Aorta (tissue), 5 donors: Measurements from ENCODE around the gene FDXR. TPM values are rescaled to one million over a fixed set of nuclear protein-coding genes. Genes with fewer than 3 reads are reported as not detected.

Source experiments
- ATAC-seq: fragments of 200-7000 bp; cut with Tn5 transposase; one replicate; pipeline ENCODE4 v1.9.1; 2022; ENCODE audit warnings: moderate library complexity; ENCODE audit not compliant: low FRiP score
- DNase-seq, 2 donors: peaks; one replicate each; pipeline ENCODE4 v3.0.0-alpha.2; 2020
- H3K27ac ChIP-seq, 2 donors: one replicate each; pipeline ENCODE4 v1.5.1; 2013; ENCODE audit warnings: low read length in 2 of 2, mild to moderate bottlenecking in 2 of 2, moderate library complexity in 2 of 2, control low read depth in 1 of 2, inconsistent platforms in 1 of 2, low read depth in 1 of 2
- H3K27me3 ChIP-seq, 2 donors: one replicate each; pipeline ENCODE4 v1.6.1; 2013; ENCODE audit warnings: control low read depth in 1 of 2, low read length in 1 of 2, mild to moderate bottlenecking in 1 of 2, moderate library complexity in 1 of 2; ENCODE audit not compliant: insufficient read depth in 2 of 2, control insufficient read depth in 1 of 2
- H3K36me3 ChIP-seq, 2 donors: one replicate each; pipeline ENCODE4 v1.6.1; 2013; ENCODE audit warnings: control low read depth in 1 of 2, low read length in 1 of 2, mild to moderate bottlenecking in 1 of 2; ENCODE audit not compliant: insufficient read depth in 2 of 2, control insufficient read depth in 1 of 2
- H3K4me1 ChIP-seq, 2 donors: one replicate each; pipeline ENCODE4 v1.6.1; 2013; ENCODE audit warnings: low read length in 2 of 2, control low read depth in 1 of 2, mild to moderate bottlenecking in 1 of 2, moderate library complexity in 1 of 2; ENCODE audit not compliant: insufficient read depth in 2 of 2, control insufficient read depth in 1 of 2
- H3K4me3 ChIP-seq, 2 donors: one replicate each; pipeline ENCODE4 v1.5.1; 2013; ENCODE audit warnings: low read length in 2 of 2, control low read depth in 1 of 2, mild to moderate bottlenecking in 1 of 2
- H3K9me3 ChIP-seq: one replicate; pipeline ENCODE4 v1.6.1; 2013; ENCODE audit warnings: mild to moderate bottlenecking, low read length; ENCODE audit not compliant: control insufficient read depth
- WGBS, 2 donors: extraction: QIAGEN DNeasy Blood & Tissue Kit; methylation state at CpG; one replicate each; pipeline ENCODE4 v1.1.7; 2013; 5-methylcytosine and 5-hydroxymethylcytosine counted together
- intact Hi-C, 2 donors: fragments of 100-400 bp; cut with DNase I; formaldehyde crosslinking; loops; one replicate each; pipeline versions ENCODE4 v1.14.2 to v1.15.0; 2022
- polyA plus RNA-seq, 2 donors: library from polyadenylated mRNA; stranded (reverse); fragments of 200-250 nt; gene quantifications; one replicate each; pipeline ENCODE4 v1.2.3, GENCODE V29; 2013
- total RNA-seq, 2 donors: library from RNA; stranded (reverse); fragmentation: NEBNext Ultra II Directional; extraction: Animal tissue kit (Norgen Biotek cat#: 25700); gene quantifications; one replicate each; pipeline ENCODE4 v1.2.1, GENCODE V29; 2021
- donor health status: healthy with polysubstance abuse.
- donor health status: Bipolar disorder and iron deficiency.
- donor health status: DM: no; HTN: no; CAD: no.
- donor health status: DM: no; HTN: no; CAD: no.
- donor health status: DM: yes; HTN: yes; CAD: no.

The FDXR gene
- total and polyA plus RNA-seq, 4 donors, result 4.0 to 18.1 (median 7.4) TPM

GRCh38 chr17:74868251-74868907, 4.4 kb downstream of the FDXR start:
- Histone ChIP-seq H3K36me3 (no peaks in the 10 kb centered on the region), H3K27ac (no peak overlapping the region), H3K4me3 (no peak overlapping the region), H3K4me1 (peaks cover 0 to 2% of the 10 kb centered on the region in 2 donors), H3K9me3 (no peaks in the 10 kb centered on the region), H3K27me3 (no peaks in the 10 kb centered on the region)
- DNase-seq (no peak), ATAC-seq (no peak)
- intact Hi-C loops, result loop anchor here in 1 of 2 donors (5.0 kb wide), 1 partner anchor 91 kb away; the partner anchor contains the start of gene NAT9
- WGBS, 2 donors, result 87% methylated on average over 12 of the region's 12 CpGs

DNA sequence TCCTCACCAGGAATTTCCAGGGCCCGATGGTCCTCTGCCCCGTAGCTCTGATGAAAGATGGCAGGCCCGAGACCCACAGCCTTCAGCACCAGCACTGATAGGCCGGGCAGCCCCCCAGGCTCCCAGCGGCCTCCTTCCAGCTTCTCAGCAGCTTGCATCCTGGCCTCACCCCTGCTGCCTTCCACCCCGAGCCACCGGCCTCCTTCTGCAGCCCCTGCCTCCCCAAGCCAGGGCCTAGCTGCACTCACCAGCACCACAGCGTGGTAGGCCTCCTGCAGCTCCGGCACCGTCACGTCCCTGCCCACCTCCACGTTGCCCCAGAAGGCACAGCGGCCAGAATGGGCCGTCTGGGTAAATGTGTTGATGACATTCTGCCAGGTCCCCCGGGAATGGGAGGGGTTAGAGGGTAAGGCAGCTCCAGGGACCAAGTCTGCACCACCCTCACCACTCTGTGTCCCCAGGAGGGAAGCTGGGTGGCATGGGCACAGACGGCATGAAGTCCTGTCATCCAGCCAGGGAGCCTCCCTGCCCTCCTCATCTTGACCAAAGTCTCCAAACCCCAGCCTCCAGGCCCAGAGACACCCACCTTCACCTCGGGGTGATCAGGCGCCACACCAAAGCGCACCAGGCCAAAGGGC, 6.5 kb downstream of the FDXR start:
- no peaks in the 10 kb centered on the region for H3K36me3 ChIP-seq
- DNase-seq (no peak), ATAC-seq (no peak)
- WGBS, 2 donors, result 76 to 78% methylated on average over 19 of the region's 19 CpGs
- H3K4me1 ChIP-seq, result no peaks in the 10 kb centered on the region
- H3K4me3 ChIP-seq, result no peak overlapping the region
- no peak overlapping the region for H3K27ac ChIP-seq
- H3K27me3 ChIP-seq, result no peaks in the 10 kb centered on the region
- H3K9me3 ChIP-seq, result no peaks in the 10 kb centered on the region
- intact Hi-C loops, result loop anchor here in 1 of 2 donors (5.0 kb wide), 1 partner anchor 89 kb away; the partner anchor contains the start of gene NAT9

DNA sequence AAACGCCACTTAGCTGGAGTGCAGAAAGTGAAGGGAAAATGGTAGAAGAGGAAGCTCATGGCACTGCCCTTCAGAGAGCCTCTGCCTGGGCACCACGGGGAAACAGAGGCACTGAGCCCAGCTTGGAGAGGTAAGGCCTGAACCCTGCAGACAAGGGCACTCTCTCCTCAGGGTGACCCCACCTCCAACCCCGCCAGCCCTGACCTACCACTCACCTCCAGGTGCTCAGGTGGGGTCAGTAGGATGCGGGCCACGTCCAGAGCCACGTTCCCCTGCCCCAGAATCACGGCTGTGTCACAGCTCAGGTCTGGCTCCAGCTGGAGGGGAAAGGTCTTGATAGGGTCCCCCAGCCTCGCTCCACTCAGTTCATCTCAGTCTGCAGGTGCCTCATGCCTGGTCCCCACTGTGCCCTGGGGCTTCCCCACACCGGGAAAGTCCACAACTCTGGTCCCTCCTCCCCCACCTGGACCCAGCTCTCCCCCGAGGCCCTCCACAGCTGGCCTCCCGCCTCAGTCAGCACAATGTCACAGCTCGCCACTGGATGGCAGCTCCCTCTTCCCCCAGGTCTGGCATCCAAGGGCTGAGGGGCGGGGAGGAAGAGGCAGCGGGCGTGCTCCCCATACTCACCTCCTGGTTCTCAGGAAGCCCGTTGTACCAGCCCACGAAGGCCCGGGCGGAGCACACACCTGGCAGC, 7.1 kb downstream of the FDXR start:
- WGBS, 2 donors, result 80 to 85% methylated on average over 19 of the region's 19 CpGs
- intact Hi-C loops, result loop anchor here (2.0 to 5.0 kb wide), 2 partner anchors 88 to 121 kb away; partner anchors contain the start of gene NAT9 (in 1 of the 2)
- no peak overlapping the region for H3K27ac ChIP-seq
- H3K4me3 ChIP-seq, result no peak overlapping the region
- ATAC-seq (no peak), DNase-seq (no peak)
- H3K4me1 ChIP-seq, result no peaks in the 10 kb centered on the region
- H3K9me3 ChIP-seq, result no peaks in the 10 kb centered on the region
- H3K36me3 ChIP-seq, result no peaks in the 10 kb centered on the region
- H3K27me3 ChIP-seq, result no peaks in the 10 kb centered on the region

DNA sequence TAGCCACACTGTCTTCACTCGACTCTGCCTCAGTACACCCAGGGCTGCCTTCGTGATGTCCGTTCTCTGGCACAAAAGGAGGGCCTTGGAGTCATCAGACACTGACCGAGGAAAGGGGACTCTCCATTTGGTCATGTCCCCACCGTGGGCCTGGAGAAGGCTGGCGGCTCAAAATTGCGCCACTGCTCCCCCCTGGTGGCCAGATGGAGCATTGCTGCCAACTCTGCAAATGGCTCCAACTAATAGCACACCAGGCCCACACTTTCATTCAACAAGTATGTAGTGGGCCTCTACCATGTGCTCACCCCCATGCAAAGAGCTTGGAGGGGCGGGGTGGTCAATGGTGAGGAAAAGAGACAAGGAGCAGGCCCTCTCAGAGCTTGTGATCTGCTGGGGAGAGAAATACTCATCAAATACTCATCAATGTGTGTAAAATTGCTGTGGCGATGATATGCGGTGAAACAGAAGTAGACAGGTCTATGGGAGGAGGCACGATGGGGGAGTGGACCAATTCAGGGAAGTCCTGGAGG, 7.9 kb downstream of the FDXR start:
- WGBS, 2 donors, result 25% methylated on average over 11 of the region's 11 CpGs
- ATAC-seq, result peak; percentile 80
- peak; percentile 79 to 92 for DNase-seq
- intact Hi-C loops, result loop anchor here (2.0 to 5.0 kb wide), 3 partner anchors 73 to 120 kb away; partner anchors contain the start of gene NAT9 (in 1 of the 2)
- H3K27ac ChIP-seq, result no peak overlapping the region
- H3K4me1 ChIP-seq, result no peaks in the 10 kb centered on the region
- H3K9me3 ChIP-seq, result no peaks in the 10 kb centered on the region
- no peaks in the 10 kb centered on the region for H3K36me3 ChIP-seq
- H3K27me3 ChIP-seq, result no peaks in the 10 kb centered on the region
- no peak overlapping the region for H3K4me3 ChIP-seq

- ATAC-seq (no peak), DNase-seq (no peak)
- Histone ChIP-seq H3K9me3 (no peaks in the 10 kb centered on the region), H3K27ac (no peak overlapping the region), H3K27me3 (no peaks in the 10 kb centered on the region), H3K4me3 (no peak overlapping the region), H3K36me3 (no peaks in the 10 kb centered on the region), H3K4me1 (no peaks in the 10 kb centered on the region)
- intact Hi-C loops, result loop anchor here (2.0 to 5.0 kb wide), 2 partner anchors 72 to 120 kb away; no protein-coding TSS in a partner anchor
- WGBS, 2 donors, result 94% methylated on average over 15 of the region's 15 CpGs
These were observed 8.4 kb downstream of the FDXR start for GRCh38 chr17:74864297-74864865.

DNA sequence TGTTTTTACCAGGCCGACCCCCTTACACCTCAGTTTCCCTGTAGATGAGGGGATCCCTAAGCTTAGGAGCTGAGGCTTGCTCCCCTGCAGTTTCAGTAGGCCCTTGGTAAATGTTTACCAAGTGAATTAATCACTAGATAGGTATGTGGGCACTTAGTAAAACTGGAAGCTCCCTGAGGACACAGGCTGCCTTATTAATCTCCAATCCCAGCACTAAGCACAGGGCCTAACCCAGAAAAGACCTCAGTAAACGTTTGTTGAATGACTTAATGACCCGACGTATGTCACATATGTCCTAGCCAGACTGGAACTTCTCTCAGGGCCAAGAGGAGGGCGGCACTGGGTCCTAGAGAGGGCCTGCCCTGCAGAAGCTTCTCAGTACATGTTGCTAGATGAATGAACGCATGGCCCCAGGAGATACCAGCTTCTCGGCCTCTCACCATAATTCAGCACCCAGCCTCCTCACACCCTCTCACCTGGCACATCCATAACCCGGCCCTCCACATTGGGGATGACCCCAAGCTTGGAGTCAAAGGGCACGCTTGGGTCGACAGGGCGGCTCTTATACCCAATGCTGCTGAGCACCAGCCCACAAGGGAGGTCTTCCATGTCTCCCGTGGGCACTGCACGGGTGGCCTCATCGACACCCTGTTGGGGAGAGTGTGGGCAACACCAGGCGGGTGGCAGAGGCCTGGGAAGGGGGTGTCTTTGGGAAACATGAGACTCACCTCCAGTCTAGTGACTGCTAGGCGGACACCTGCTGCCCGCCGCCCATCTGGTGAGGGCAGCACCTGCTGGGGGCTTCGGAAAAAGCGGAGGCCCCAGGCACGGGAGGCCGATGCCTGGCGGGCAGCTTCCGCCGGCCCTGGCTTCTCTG, 9.1 kb downstream of the FDXR start:
- DNase-seq, result no peak
- WGBS, 2 donors, result 93 to 94% methylated on average over 23 to 25 of the region's 25 CpGs

GRCh38 chr17:74862919-74863318, 9.9 kb downstream of the FDXR start:
- Histone ChIP-seq H3K27me3 (no peaks in the 10 kb centered on the region), H3K36me3 (no peaks in the 10 kb centered on the region), H3K27ac (no peak overlapping the region), H3K9me3 (no peaks in the 10 kb centered on the region), H3K4me1 (no peaks in the 10 kb centered on the region), H3K4me3 (no peak overlapping the region)
- intact Hi-C loops, result loop anchor here in 1 of 2 donors (5.0 kb wide), 1 partner anchor 71 kb away; no protein-coding TSS in a partner anchor
- no peak for DNase-seq
- 92 to 94% methylated on average over 6 of the region's 6 CpGs for WGBS, 2 donors
- ATAC-seq, result no peak

More for the DNA sequence above, 9.1 kb downstream of the FDXR start:
- Histone ChIP-seq H3K4me3 (no peak overlapping the region), H3K36me3 (no peaks in the 10 kb centered on the region), H3K9me3 (no peaks in the 10 kb centered on the region), H3K4me1 (no peaks in the 10 kb centered on the region), H3K27ac (no peak overlapping the region), H3K27me3 (no peaks in the 10 kb centered on the region)
- intact Hi-C loops, result loop anchor here (2.0 to 5.0 kb wide), 2 partner anchors 71 to 119 kb away; no protein-coding TSS in a partner anchor
- no peak for ATAC-seq
